Suprapubic skin (tissue), 3 donors: Measurements from ENCODE around the gene PACRG.

Experiments
- CTCF ChIP-seq, 2 donors: fragments of 200-600 bp in 1 of 2; fragments of 450-650 bp in 1 of 2; sonication (generic) in 1 of 2; IDR thresholded peaks; one replicate each; pipeline ENCODE4 v1.5.1; 2016 to 2019; ENCODE audit warnings: antibody characterized with exemption in 2 of 2, mild to moderate bottlenecking in 1 of 2, moderate library complexity in 1 of 2
- POLR2AphosphoS5 ChIP-seq, 3 donors: sonication (generic); formaldehyde crosslinking; IDR thresholded peaks; one replicate each; pipeline ENCODE4 v1.6.1; 2017; ENCODE audit warnings: antibody characterized with exemption in 3 of 3

GRCh38 chr6:163313566-163313965 lies 585.8 kb downstream of the PACRG start:
- TF ChIP-seq POLR2AphosphoS5 (IDR thresholded peaks at IDR 0.05) (no peak), CTCF (IDR thresholded peaks at IDR 0.05) (no peak)
